ENCODE data around the gene SORBS2.

The SORBS2 gene

DNA sequence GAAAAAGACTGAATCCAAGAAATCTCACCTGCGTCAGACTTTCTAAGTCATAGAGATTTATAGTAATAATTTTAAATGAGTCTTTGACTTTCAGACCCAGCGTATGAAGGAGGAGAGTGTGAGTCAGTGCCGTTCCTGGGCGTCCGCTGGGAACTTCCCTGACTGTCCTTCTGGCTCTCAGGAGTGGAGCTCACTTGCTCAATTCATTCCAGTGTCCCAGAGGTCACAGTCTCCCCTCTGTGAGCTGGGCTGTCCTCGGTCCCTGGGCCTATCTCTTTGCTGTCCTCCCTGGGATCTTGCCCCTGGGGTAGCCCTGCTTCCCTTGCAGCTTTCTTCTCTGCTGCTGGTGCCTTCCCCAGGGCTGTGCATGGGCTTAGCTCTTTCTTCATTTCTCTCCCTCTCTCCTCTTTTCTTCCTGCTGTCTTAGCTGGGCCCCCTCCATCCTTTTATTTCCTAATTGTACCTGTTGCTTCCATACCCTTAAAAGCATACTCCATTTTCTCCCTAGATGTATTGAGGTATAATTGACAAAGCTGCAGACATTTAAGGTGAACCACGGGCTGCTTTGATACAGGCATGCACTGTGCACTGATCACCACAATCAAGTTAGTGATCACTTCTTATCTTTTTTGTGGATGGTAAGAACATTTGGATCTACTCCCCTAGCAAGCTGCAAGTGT is 11.6 kb downstream of the SORBS2 start:
- DNase-seq = no peak
- peak; percentile 32 for ATAC-seq

DNA sequence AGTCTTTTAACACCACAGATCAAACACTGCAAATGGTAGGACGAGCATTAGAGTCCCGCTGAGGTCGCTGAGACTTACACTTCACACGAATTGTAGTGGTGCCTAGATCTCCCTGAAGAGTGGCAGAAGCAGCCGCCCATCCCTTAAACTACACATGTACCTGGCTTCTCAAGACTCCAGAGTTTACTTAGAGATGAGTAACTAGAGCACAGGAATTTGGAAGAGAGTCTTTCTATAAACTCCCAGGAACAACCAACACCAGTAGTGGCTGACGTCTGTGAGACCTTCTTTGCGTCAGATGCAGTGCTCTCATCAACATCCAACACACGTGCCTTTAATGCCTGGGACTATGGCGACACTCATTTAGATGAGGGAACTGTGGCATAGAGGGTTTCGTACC is 12.6 kb downstream of the SORBS2 start:
- DNase-seq = no peak
- no peak for ATAC-seq

DNA sequence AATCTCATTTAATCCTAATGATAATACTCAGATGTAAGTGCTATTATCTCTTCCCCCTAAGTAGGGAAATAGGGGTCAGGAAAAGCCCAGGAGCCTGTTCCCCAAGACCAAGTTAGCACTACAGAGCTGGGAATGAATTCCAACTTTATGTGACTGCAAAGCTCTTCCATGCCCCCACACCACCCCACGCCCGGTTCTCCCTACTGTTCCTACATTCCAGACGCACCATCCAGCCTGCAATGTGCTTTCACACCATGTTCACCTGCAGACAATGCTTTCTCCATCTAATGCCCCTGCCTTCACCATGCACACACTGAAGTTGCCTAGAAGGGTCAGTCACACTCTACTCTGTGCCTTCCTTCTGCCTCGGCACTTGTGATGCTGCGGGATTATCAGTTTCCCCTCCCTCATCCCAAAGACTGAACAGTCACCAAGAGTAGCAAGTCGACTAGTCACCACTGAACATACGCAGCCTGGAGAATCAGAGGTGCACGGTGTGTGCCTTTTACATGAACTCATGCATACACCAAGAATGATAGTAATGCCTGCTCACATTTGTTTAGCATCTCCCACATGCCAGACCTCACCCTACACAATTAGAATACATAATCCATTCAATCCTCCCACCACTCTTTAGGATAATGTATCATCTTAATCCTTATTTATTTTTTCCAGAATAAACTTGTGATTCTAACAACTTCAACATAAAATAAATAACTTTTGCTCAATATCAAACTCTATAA is 14.2 kb downstream of the SORBS2 start:
- ATAC-seq (no peak), DNase-seq (no peak)

DNA sequence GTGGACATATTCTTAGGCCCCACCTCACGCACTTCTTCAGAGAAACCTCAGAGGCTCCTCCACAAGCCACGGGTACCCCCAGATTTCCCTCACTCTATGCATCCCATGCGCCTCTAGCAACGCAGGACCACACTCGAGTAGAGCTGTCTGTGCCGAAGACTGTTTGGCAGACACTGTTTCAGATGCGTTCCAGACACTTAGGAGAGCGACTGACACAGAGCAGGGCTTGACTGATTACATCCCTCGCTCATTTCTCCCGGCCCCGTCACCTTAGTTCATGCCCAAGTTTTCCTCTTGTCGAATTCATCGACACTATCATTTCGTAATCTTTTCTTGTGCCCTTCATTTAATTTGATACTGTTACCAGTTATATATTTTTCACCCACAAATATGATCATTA is 15.0 kb downstream of the SORBS2 start:
- ATAC-seq (no peak), DNase-seq (no peak)

DNA sequence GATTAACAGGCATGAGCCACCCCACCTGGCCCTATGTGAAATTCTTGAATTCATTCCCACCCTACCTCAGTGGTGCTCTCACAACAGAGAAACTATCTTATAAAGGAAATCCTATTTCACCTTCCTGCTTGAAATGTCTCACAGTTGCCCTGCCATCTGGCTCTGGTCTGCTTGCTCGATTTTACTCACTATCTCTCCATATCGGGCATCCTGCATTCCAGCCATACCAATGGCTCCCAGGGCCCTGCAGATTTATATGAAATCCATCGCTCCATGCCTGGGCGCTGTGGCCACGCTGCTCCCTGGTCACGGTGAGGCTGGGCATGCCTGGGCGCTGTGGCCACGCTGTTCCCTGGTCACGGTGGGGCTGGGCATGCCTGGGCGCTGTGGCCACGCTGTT is 15.8 kb downstream of the SORBS2 start:
- DNase-seq (no peak), ATAC-seq (no peak)

DNA sequence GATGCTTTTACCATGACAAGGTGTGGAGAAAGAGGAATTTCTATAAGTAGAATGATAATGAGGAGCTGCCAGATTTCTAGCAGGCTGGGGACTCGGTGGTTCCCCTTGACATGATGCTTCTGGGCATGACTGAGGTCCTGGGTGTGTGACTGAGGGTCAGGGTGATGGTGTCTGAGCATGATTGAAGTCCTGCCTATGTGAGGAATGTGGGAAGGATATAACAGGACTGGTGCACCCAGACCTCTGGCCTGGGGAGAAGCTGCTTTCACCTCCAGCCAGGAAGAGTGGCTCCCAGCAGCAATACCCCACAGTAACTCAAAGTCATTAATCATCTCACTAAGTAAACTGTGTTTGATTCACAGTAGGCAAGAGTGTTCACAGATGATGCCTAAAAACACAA is 17.4 kb downstream of the SORBS2 start:
- no peak for ATAC-seq
- no peak for DNase-seq

DNA sequence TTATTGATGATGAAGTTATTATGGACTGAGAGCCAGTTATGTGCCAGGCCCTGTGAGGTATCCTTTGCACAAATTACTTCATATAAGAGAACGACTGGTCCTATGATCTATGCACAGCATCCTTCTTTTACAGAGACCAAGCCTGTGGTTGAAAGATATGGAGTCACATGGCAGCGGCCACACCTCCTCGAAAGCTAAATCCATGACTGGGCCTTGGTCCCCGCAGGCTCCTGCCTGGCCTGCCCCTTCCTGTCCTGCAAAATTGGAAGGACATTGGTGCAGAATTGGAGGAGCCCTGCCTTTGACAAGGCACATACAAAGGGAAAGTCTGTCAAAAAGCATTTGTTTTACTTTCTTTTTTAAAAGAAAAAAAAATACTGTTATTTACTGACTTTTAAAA is 18.3 kb downstream of the SORBS2 start:
- DNase-seq (no peak), ATAC-seq (no peak)

DNA sequence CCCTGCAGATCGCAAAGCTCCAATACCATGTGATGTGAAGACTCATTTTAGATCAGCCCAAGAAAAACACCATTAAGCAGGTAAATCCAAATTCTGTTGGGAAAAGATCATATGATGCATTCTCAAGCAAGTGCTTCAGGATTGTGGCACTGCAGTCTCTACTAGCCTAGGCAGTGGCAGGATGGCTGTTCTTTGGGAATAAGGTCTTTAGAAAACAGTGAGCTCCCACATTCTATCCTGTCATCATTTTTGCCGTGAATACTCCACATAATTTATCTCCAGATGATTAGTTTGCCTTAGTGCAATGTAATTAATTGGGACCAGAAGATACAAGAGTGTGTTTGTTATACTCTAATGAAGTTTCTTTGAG is 18.9 kb downstream of the SORBS2 start:
- DNase-seq = no peak
- ATAC-seq = no peak

DNA sequence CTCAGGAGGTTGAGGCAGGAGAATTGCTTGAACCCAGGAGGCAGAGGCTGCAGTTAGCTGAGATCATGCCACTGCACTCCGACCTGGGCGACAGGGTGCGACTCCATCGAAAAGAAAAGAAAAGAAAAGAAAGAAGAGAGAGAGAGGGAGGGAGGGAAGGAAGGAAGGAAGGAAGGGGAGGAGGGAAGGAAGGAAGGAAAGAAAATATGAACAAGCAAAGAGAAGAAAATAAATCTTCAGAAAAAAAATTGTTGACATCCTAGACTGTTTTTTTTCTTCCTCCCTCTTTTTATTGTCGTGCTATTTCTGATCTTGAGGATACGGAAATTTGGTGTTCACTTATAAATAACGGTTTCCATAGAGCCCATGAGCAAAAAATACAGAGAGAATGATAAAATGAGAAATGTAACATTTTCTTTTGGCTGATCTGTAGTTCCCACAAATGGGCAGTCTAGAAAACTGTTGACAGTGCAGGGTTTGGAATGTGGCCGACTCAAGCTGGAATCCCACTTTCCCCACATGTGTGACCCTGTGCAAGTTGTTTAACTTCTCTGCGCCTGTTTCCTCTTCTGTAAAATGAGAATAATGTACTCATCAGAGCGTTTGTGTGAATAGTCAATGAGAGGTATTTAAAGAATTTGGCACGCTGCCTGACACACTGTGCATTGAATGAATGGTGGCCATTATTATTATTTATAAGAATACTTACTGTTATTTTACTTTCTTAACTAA is 19.4 kb downstream of the SORBS2 start:
- ATAC-seq = no peak
- no peak for DNase-seq

DNA sequence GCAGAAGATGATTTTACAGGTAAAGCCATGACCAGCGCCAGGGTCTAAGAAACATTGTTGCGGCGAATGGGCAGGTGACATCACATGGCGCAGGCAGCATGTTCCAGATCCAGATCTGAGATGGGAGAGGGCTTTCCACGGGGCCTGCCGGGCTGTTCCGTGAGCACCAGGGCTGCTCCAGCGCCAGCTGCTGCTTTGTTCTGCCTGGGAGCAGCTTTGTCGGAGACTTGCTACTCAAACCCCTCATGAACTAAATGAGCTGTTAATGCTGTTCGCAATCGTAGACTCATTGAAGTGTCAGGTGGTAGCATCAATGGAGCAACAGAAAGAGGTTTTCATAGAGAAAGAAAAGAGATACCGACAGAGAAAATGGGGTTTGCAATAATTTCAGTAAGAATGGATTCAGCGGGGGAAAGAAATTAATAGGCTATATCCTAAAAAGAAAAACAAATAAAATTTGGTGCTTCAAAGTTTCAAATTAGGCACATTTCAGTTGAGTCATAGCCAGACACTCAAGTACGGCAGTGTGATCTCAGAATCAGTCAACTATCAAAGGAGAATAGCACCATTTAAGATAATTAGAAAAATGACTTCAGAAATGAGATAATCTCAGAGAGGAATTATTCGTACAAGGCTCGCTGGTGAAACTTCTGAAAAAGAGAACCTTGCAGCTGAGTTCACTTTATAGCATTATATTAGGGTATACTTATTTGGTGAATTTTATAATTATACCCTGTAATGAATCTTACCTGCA is 23.9 kb downstream of the SORBS2 start:
- ATAC-seq = no peak
- DNase-seq = no peak

DNA sequence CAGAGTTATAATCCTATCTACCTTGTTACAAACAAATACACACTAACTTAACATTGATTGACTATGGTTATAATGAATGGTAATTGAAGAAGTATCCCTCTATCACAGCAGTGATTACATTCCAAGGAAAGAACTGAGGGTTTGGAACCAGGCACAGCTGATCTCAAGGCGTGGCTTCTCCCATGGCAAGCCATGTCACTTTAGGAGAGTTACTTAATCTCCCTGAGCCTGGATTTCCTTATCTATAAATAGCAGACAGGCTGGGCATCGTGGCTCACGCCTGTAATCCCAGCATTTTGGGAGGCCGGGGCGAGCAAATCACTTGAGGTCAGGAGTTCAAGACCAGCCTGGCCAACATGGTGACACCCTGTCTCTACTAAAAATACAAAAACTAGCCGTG is 25.6 kb downstream of the SORBS2 start:
- no peak for ATAC-seq
- no peak for DNase-seq

DNA sequence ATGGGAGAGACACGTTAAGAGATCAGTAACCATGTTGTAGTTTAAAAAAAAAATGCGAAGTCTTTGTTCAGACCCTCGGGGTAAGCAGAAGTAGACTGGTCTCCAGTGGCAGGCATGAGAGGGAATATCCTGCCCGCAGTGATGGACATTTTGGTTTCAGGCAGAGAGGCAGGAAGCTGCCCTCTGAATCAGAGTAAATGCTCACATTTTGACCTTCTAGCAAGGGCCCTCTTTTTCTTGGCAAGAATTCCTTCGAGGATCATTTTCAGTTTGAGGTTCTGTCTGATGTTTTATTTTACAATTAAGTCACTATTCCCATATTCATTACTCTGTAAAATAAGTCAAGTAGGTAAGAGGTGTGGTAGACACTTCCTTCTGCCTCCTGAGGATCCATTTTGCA is 28.4 kb downstream of the SORBS2 start:
- DNase-seq (no peak), ATAC-seq (no peak)

DNA sequence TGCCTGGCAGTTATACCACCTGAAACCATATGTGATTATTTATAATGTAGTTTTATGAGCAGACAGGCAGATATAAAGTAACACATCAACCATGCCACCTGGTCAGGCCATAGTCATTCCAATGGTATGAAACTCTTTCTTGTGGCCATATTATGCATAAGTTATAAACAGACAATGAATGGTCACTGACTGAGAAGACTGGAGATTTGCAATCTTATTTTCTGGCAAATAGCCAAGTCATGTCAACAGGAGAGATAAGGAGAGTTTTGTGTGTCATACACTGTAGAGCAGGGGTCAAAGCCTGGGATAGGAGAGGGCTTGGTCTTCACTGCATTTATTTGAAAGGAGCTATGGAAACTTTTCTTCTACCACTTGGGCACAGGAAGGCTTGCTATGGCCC is 29.5 kb downstream of the SORBS2 start:
- DNase-seq (no peak), ATAC-seq (no peak)

DNA sequence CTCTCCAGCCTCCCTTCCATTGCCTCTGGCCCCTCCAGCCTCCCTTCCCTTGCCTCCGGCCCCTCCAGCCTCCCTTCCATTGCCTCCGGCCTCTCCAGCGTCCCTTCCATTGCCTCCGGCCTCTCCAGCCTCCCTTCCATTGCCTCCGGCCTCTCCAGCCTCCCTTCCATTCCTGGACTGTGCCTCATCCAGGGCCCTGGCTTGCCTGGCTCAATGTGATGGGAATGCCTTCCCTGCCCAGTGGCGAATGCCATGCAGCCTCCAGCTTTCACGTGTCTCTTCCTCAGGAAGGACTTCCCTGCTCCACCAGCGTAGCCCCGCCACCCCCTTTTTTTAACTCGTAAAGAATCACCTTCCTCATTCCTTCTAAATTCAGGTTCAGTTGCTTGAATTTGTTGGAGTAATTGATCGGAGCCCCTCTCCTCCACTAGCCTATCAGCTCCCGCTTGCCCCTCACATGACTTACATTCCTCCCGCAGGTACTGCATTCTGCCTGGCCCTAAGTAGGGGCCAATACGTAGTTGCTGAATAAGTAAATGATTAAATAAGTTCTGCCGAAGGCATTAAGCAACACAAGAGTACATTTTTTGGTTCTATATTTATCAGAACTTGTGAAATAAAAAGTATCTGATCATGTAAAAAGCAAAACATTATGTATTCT is 30.3 kb downstream of the SORBS2 start:
- DNase-seq = no peak
- no peak for ATAC-seq

DNA sequence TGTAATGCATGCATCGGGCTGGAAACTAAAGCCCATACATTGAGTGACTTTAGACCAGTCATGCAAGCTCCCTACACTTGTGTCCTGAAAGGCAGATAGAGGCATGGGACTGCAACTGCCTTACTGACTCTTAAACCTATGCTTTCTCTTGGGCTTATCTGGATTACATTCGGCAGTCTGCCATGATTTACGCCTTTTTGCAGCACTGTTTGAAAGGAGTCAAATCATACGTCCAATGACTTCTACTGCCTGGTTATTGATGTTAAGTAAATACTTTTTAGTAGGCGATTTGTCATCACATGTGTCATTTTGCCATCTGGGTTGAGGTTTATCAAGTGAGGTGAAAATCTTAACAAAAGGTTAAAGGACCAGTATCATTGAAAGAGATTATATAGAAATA is 31.5 kb downstream of the SORBS2 start:
- ATAC-seq (no peak), DNase-seq (no peak)

DNA sequence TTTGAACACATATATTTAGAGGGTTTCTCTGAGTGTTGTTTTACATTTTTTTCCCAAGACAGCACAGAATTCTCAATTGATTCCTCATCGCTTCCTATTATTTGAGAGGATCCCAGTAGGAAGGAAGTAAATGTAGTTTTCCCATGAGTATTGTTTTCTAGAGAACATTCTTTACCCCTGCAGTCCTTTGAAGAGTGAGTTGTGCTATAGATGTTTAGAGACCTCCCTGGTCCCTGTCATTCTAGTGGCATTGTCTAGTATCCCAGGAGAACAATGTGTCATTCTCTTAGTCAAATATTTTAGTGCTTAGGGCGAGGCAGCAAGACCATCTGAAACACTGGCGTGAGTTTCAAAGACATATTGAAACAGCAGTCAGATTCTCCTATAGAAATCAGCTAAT is 32.5 kb downstream of the SORBS2 start:
- DNase-seq (no peak), ATAC-seq (no peak)

DNA sequence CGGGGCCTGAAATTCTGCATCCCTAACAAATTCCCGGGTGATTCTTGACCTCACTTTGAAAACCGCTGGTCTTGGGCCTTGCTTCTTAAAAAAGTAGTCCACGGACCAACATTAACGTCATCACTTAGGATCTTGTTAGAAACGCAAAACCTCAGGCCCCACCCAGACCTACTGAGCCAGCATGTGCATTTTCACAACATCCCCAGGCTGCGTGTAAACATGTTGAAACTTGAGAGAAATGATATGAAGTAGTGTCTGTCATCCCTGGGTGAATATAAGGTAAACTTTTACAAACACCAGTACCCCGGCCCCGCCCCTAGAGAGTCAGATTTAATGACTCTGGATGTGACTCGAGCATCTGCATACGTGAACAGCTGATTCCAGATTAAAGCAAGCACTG is 33.7 kb downstream of the SORBS2 start:
- no peak for ATAC-seq
- no peak for DNase-seq

DNA sequence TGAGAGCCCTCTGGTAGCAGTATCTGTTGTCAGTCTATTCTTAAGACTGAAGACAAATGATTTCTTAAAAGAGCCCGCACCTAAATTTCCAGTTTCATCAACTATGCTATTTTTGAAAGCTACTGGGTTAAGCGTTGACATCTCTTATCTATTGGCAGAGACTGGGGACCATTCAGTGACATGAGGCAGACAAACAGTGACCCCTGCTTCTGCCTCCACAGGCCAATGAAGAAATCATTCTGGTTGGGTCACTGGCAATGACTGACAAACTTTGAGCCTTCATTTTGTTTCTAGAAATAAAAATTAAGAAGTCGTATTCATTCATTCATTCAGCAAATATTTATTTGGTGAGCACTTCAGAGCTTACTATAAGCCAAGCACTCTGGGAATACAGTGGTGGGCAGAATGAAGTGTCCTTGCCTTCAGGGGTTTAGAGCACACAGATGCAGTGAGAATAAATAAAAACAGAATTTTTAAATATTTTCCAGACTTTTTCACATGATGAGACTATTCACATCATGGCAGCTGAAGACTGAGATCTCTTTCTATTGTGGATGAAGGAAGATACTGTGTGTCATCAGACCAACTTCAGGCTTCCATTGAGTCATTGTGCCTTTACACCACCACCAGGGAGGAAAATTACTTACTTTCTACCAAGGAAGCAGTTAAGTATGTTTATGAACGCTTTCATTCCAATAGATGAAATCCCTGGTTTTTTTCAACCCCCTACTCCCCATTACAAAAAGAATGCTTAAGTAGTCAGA is 36.0 kb downstream of the SORBS2 start:
- DNase-seq (no peak), ATAC-seq (no peak)

DNA sequence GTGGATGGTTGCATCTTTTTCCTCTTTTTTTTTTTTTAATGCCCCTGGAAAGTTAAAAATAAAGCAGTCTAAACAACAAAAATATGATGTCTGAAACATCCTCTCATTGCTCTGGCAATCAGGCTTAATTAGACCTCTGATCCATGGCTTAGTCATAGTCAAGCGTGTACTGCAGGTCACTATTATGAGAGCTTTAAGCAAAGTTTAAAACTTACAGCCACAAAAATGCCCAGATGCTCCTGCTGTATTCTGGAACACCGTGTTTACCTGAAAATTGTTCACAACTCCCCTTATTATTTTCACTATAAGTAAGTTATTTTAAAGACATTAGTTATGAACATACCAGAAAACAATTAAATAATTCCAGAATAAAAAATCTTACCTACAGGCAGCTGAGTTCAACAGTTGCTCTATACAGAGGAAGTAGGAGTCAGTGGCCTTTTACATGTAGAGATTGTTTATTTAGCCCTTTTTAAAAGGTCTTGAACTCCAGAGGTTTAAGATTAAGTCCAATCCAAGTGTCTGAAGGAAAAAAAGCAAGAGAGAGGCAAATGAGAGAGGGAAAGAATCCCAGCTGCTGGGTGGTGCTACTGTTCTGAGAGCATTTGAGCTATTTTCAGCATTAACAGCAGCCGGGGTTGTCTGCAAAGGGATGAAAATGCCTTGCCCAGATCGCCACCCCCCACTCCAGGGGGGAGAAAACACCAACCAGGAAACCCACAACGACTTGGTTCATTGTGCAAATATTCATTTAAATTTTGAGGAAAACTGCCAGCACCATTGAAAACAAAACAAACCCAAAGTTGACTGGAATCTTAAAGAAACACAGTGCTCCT is 36.9 kb downstream of the SORBS2 start:
- ATAC-seq = no peak
- DNase-seq = no peak

DNA sequence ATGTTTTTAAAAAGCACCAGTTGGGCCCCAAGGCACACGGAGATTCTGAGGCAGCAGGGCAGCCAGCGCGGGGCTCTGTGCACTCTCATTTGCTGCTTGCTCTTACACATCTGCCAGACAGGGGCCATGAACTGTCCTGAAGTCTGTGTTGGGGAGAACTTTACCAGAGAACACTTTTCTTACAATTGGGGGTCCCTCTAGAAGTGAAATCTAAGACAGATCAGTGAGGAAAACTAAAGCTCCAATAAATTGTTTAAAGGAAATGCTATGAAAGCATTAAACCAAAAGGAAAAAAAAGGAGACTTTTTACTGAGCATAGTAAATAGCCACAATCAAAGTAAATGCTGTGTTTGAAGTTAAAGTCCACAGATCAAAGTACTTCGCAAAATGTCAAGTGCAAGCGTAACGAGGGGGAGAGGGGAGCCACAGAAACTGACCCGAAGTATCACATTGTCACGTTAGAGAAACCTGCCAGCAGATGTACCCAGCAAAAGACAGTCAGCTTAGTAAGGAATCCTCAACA is 37.8 kb downstream of the SORBS2 start:
- DNase-seq (no peak), ATAC-seq (no peak)

Measured in stimulated activated naive CD8-positive, alpha-beta T cell treated with anti-CD3 and anti-CD28 coated beads, Interleukin-15, Interleukin-2, amounts not matched to agents 100 U/mL and 50 U/mL, for 24 hours (primary cell).